Measurements from ENCODE around the gene ACOT12.

The ACOT12 gene

GRCh38 chr5:81290146-81290545 lies 103.8 kb downstream of the ACOT12 start:
- DNase-seq (ENCODE audit: low read depth), result no peak

GRCh38 chr5:81288021-81288433 lies 105.9 kb downstream of the ACOT12 start:
- DNase-seq (ENCODE audit: low read depth), result no peak

GRCh38 chr5:81286059-81286617 lies 107.8 kb downstream of the ACOT12 start:
- no peak for DNase-seq (ENCODE audit: low read depth)

- no peak for DNase-seq (ENCODE audit: low read depth)
Measured at GRCh38 chr5:81283976-81284375, 110.0 kb downstream of the ACOT12 start.

Measured in activated T-cell treated with anti-CD3 and anti-CD28 coated beads for 1 hour (primary cell).